Measurements from ENCODE around the gene ZNF821. TPM values are rescaled to one million over a fixed set of nuclear protein-coding genes. Genes with fewer than 3 reads are reported as not detected.

Gene ZNF821
- total RNA-seq, 1 experiment from 2014 or later = 6.4 TPM

- H3K27ac ChIP-seq (ENCODE audit: low read length) = no peak overlapping the region
Measured at GRCh38 chr16:71931599-71931998, 47.6 kb upstream of the ZNF821 start.

DNA sequence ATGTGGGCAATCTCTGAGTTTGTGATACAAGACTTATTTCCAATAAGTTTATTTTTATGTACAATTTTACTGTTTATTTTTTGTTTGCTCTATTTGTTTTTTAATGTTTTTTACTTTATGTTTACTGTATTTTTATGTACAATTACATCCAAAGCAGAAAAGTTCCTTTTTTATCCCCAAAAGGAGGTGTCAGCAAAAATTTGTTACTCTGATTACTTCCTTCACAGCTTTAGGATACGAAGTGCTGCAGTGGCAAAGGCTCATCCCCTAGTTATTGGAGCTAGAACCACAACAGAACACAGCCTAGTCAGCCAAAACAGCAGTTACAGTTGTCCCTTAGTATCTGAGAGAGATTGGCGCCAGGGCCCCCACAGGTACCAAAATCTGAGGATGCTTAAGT lies 47.0 kb upstream of the ZNF821 start:
- Histone ChIP-seq H3K27me3 (ENCODE audit: control insufficient read depth, insufficient read depth, low read length) (no peaks in the 10 kb centered on the region), H3K36me3 (ENCODE audit: control insufficient read depth, insufficient read depth, low read length) (peaks cover 15% of the 10 kb centered on the region), H3K4me3 (ENCODE audit: low read depth in 2 of 2, low read length in 2 of 2) (no peak overlapping the region), H3K9me3 (ENCODE audit: control insufficient read depth, insufficient read depth, low read depth, low read length) (no peaks in the 10 kb centered on the region), H3K4me1 (ENCODE audit: control insufficient read depth, insufficient read depth, low read length) (peaks cover 13% of the 10 kb centered on the region), H3K27ac (ENCODE audit: low read length) (no peak overlapping the region)
- ATAC-seq = no peak
- intact Hi-C loops (cut with micrococcal nuclease; ENCODE audit: unreplicated experiment) (no loop called here), in situ Hi-C loops (cut with HindIII; ENCODE audit: low pct_unique_long_range_greater_than_20kb, low sequenced_read_pairs) (no loop called here)
- POLR2A ChIA-PET = interaction anchor here (1.1 kb wide), 1 partner anchor 9 kb away, joined by 3 read pairs; no protein-coding TSS in a partner anchor
- CTCF ChIA-PET = no interaction called here
- BruUV-seq (replicated peaks) = no TSS peak
- TF ChIP-seq, protein P1, sequence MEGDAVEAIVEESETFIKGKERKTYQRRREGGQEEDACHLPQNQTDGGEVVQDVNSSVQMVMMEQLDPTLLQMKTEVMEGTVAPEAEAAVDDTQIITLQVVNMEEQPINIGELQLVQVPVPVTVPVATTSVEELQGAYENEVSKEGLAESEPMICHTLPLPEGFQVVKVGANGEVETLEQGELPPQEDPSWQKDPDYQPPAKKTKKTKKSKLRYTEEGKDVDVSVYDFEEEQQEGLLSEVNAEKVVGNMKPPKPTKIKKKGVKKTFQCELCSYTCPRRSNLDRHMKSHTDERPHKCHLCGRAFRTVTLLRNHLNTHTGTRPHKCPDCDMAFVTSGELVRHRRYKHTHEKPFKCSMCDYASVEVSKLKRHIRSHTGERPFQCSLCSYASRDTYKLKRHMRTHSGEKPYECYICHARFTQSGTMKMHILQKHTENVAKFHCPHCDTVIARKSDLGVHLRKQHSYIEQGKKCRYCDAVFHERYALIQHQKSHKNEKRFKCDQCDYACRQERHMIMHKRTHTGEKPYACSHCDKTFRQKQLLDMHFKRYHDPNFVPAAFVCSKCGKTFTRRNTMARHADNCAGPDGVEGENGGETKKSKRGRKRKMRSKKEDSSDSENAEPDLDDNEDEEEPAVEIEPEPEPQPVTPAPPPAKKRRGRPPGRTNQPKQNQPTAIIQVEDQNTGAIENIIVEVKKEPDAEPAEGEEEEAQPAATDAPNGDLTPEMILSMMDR (IDR thresholded peaks at IDR 0.05) = no peak
- TF ChIP-seq REST (IDR thresholded peaks at IDR 0.05; ENCODE audit: insufficient read depth in 1 of 2, low read depth in 2 of 2, low read length in 1 of 2) (no peak), TCF7L2 (IDR thresholded peaks at IDR 0.05; ENCODE audit: low read depth, low read length) (no peak), SIN3A (IDR thresholded peaks at IDR 0.05; ENCODE audit: borderline replicate concordance, insufficient read depth, low read depth, low read length) (no peak), POLR2AphosphoS5 (IDR thresholded peaks at IDR 0.05; ENCODE audit: low read depth, low read length) (no peak)
- DNase-seq (ENCODE audit: low read depth, low spot score) = no peak

More at GRCh38 chr16:71931599-71931998, 47.6 kb upstream of the ZNF821 start:
- H3K27me3 ChIP-seq (ENCODE audit: control insufficient read depth, insufficient read depth, low read length) = no peaks in the 10 kb centered on the region
- H3K4me1 ChIP-seq (ENCODE audit: control insufficient read depth, insufficient read depth, low read length) = peaks cover 13% of the 10 kb centered on the region
- POLR2A ChIA-PET = interaction anchor here (1.1 kb wide), 1 partner anchor 9 kb away, joined by 3 read pairs; no protein-coding TSS in a partner anchor
- no peak for TF ChIP-seq TCF7L2 (IDR thresholded peaks at IDR 0.05; ENCODE audit: low read depth, low read length)
- TF ChIP-seq REST (IDR thresholded peaks at IDR 0.05; ENCODE audit: insufficient read depth in 1 of 2, low read depth in 2 of 2, low read length in 1 of 2) = no peak
- TF ChIP-seq, protein P1 (IDR thresholded peaks at IDR 0.05) = no peak
- no peak for TF ChIP-seq POLR2AphosphoS5 (IDR thresholded peaks at IDR 0.05; ENCODE audit: low read depth, low read length)
- no peak for TF ChIP-seq SIN3A (IDR thresholded peaks at IDR 0.05; ENCODE audit: borderline replicate concordance, insufficient read depth, low read depth, low read length)
- H3K4me3 ChIP-seq (ENCODE audit: low read depth in 2 of 2, low read length in 2 of 2) = no peak overlapping the region
- ATAC-seq (no peak), DNase-seq (ENCODE audit: low read depth, low spot score) (no peak)
- H3K36me3 ChIP-seq (ENCODE audit: control insufficient read depth, insufficient read depth, low read length) = peaks cover 13% of the 10 kb centered on the region
- intact Hi-C loops (cut with micrococcal nuclease; ENCODE audit: unreplicated experiment) (no loop called here), in situ Hi-C loops (cut with HindIII; ENCODE audit: low pct_unique_long_range_greater_than_20kb, low sequenced_read_pairs) (no loop called here)
- CTCF ChIA-PET = no interaction called here
- BruUV-seq (replicated peaks) = no TSS peak
- H3K9me3 ChIP-seq (ENCODE audit: control insufficient read depth, insufficient read depth, low read depth, low read length) = no peaks in the 10 kb centered on the region
